Duodenal mucosa (tissue), 2 donors: Measurements from ENCODE around the gene TMED6.

Experiments used
- H3K27ac ChIP-seq: one replicate; pipeline ENCODE4 v1.7.0; 2013; ENCODE audit warnings: low read depth, low read length
- H3K27me3 ChIP-seq, 2 donors: one replicate each; pipeline ENCODE4 v1.7.0; 2013; ENCODE audit warnings: low read length in 2 of 2, control low read depth in 1 of 2; ENCODE audit not compliant: insufficient read depth in 2 of 2, control insufficient read depth in 1 of 2
- H3K36me3 ChIP-seq, 2 donors: one replicate each; pipeline ENCODE4 v1.7.0; 2013; ENCODE audit warnings: low read length in 2 of 2, control low read depth in 1 of 2; ENCODE audit not compliant: insufficient read depth in 2 of 2, control insufficient read depth in 1 of 2
- H3K4me1 ChIP-seq, 2 donors: one replicate each; pipeline ENCODE4 v1.7.0; 2013; ENCODE audit warnings: low read length in 2 of 2, control low read depth in 1 of 2; ENCODE audit not compliant: insufficient read depth in 2 of 2, control insufficient read depth in 1 of 2
- H3K4me3 ChIP-seq, 2 donors: one replicate each; pipeline ENCODE4 v1.7.0; 2013; ENCODE audit warnings: low read length in 2 of 2, low read depth in 1 of 2
- H3K9ac ChIP-seq, 2 donors: one replicate each; pipeline ENCODE4 v1.7.0; 2013; ENCODE audit warnings: low read length in 2 of 2, low read depth in 1 of 2
- H3K9me3 ChIP-seq, 2 donors: one replicate each; pipeline ENCODE4 v1.7.0; 2013; ENCODE audit warnings: low read length in 2 of 2, control low read depth in 1 of 2; ENCODE audit not compliant: control insufficient read depth in 1 of 2

The TMED6 gene

GRCh38 chr16:69325784-69326171 is 25.8 kb downstream of the TMED6 start:
- Histone ChIP-seq H3K9me3 (no peaks in the 10 kb centered on the region), H3K9ac (no peak overlapping the region), H3K27ac (no peak overlapping the region), H3K4me1 (peaks cover 36 to 49% of the 10 kb centered on the region in 2 donors), H3K27me3 (no peaks in the 10 kb centered on the region), H3K4me3 (peak overlapping the region in 1 of 2 donors; percentile 26), H3K36me3 (peaks cover 35 to 58% of the 10 kb centered on the region in 2 donors)

DNA sequence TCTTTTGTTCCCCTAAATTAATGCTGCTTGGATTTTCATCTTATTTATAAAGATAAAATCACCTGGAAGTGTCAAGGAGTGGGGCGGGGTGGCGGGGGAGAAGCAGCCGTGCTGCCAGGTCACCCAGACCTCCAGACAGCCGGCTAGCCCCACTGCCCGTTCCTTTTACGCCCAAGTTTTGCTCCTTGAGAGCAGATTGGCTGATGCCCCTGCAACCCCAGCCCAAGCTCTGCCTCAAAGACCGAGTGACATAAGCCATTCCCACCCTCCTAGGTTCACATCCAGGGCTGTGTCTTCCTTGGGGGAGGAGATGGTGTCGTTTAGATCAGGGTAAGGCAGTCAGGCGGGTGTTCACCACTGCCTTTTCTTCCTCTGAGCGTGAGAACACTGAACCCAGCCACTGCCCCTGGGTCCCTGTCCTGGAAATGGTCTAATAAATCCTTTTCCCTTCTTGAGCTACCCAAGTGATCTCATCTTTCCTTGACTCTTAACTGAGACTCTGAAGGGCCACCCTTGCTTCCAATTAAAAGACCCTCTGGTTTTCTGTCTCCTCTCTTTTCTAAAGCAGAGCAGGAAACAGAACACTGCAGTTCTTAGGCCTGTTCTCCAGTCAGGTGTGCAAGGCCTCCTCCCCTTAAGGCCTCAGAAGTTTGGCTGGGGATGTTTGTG is 26.9 kb downstream of the TMED6 start:
- H3K4me1 ChIP-seq: peaks cover 36 to 47% of the 10 kb centered on the region in 2 donors
- no peak overlapping the region for H3K4me3 ChIP-seq
- H3K27ac ChIP-seq: no peak overlapping the region
- no peak overlapping the region for H3K9ac ChIP-seq
- H3K36me3 ChIP-seq: peaks cover 44 to 68% of the 10 kb centered on the region in 2 donors
- H3K9me3 ChIP-seq: no peaks in the 10 kb centered on the region
- H3K27me3 ChIP-seq: no peaks in the 10 kb centered on the region

- H3K27ac ChIP-seq: no peak overlapping the region
- peaks cover 31 to 40% of the 10 kb centered on the region in 2 donors for H3K4me1 ChIP-seq
- no peak overlapping the region for H3K9ac ChIP-seq
- no peaks in the 10 kb centered on the region for H3K9me3 ChIP-seq
- H3K36me3 ChIP-seq: peaks cover 50 to 75% of the 10 kb centered on the region in 2 donors
- H3K4me3 ChIP-seq: no peak overlapping the region
- no peaks in the 10 kb centered on the region for H3K27me3 ChIP-seq
Measured at GRCh38 chr16:69324013-69324531, 27.5 kb downstream of the TMED6 start.

GRCh38 chr16:69323415-69323814 is 28.2 kb downstream of the TMED6 start:
- Histone ChIP-seq H3K27me3 (no peaks in the 10 kb centered on the region), H3K4me3 (no peak overlapping the region), H3K9me3 (no peaks in the 10 kb centered on the region), H3K4me1 (peaks cover 24 to 33% of the 10 kb centered on the region in 2 donors), H3K9ac (no peak overlapping the region), H3K36me3 (peaks cover 56 to 81% of the 10 kb centered on the region in 2 donors), H3K27ac (no peak overlapping the region)

- H3K27ac ChIP-seq: no peak overlapping the region
- peaks cover 58 to 84% of the 10 kb centered on the region in 2 donors for H3K36me3 ChIP-seq
- H3K4me1 ChIP-seq: peaks cover 21 to 25% of the 10 kb centered on the region in 2 donors
- H3K9ac ChIP-seq: no peak overlapping the region
- H3K27me3 ChIP-seq: no peaks in the 10 kb centered on the region
- no peak overlapping the region for H3K4me3 ChIP-seq
- H3K9me3 ChIP-seq: no peaks in the 10 kb centered on the region
Measured at GRCh38 chr16:69322343-69322742, 29.2 kb downstream of the TMED6 start.

- no peak overlapping the region for H3K4me3 ChIP-seq
- H3K4me1 ChIP-seq: peaks cover 12 to 13% of the 10 kb centered on the region in 2 donors
- H3K9ac ChIP-seq: no peak overlapping the region
- peaks cover 67 to 91% of the 10 kb centered on the region in 2 donors for H3K36me3 ChIP-seq
- H3K27ac ChIP-seq: no peak overlapping the region
- H3K27me3 ChIP-seq: no peaks in the 10 kb centered on the region
- H3K9me3 ChIP-seq: no peaks in the 10 kb centered on the region
Measured at GRCh38 chr16:69321080-69321479, 30.5 kb downstream of the TMED6 start.

DNA sequence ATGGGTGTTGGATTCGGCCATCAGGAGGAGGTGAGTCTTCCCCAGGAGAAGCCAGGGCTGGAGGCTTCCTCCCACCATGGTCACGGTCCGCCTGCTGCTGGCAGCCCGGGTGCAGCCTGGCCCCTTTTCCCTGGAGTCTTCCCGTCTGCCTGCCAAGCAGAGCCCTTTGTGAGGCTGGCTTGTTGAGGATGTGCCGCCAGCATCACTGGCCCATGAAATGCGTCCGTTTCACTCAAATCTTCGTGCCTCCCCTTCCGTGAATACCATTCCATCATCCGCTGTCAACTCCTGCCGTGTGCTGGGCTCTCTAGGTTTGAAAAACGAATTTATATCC is 30.9 kb downstream of the TMED6 start:
- H3K4me3 ChIP-seq: no peak overlapping the region
- H3K9ac ChIP-seq: no peak overlapping the region
- H3K4me1 ChIP-seq: peaks cover 8 to 9% of the 10 kb centered on the region in 2 donors
- H3K9me3 ChIP-seq: no peaks in the 10 kb centered on the region
- H3K27me3 ChIP-seq: no peaks in the 10 kb centered on the region
- no peak overlapping the region for H3K27ac ChIP-seq
- peaks cover 66 to 91% of the 10 kb centered on the region in 2 donors for H3K36me3 ChIP-seq

DNA sequence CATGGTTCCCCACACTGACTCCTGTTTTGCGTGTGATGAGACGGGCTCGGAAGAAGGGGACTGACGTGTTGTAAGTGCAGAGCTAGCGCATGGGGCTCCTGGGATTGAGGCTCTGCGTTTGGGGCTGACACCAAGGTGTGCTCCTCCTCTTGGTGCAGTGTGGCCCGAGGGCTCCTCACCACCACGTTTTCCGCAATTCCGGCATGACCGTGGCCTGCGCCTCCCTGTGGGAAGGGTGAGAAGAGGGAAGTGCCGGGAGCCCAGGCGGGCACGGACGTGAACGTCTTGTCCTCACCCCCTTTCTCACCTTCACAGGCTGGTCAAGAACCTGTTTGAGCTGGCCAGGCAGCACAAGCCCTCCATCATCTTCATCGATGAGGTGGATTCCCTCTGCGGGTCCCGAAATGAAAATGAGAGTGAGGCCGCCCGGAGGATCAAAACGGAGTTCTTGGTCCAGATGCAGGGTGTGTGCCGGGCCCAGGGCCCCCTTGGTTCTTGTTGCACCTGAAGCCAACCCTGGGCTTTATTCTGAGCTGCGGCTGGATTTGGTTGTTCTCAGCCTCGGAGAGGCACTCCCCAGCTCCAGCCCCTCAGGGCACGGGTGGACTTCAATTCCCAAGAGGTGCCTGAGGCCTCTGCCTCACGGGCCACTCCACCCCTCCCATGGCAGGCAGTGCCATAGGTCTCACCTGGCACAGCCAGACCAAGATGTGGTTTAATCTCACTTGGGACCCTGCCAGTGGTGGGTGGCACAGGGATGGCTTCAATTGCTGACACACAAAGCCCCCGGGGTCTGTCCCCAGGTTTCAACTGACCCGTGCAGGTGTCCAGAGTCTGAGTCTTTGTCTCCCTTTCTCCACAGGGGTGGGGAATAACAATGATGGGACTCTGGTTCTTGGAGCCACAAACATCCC is 31.5 kb downstream of the TMED6 start:
- no peak overlapping the region for H3K9ac ChIP-seq
- no peaks in the 10 kb centered on the region for H3K9me3 ChIP-seq
- no peak overlapping the region for H3K4me3 ChIP-seq
- H3K4me1 ChIP-seq: peaks cover 6 to 8% of the 10 kb centered on the region in 2 donors
- H3K27me3 ChIP-seq: no peaks in the 10 kb centered on the region
- peaks cover 65 to 93% of the 10 kb centered on the region in 2 donors for H3K36me3 ChIP-seq
- H3K27ac ChIP-seq: no peak overlapping the region

DNA sequence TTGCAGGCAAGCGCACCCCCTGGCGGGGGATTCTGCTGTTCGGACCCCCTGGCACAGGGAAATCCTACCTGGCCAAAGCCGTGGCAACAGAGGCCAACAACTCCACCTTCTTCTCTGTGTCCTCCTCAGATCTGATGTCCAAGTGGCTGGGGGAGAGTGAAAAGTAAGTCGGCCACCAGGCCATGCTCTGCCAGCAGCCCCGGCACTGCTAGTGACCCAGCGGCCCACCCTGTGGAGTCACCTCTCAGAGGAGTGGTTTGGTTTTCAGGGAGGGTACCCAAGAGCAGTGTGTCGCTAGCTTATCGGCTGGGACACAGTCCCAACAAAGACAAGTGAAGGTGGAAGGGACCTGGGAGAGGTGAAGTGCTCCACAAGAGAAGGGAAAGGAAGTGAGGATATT is 32.2 kb downstream of the TMED6 start:
- Histone ChIP-seq H3K27ac (no peak overlapping the region), H3K4me1 (peaks cover 6% of the 10 kb centered on the region in 2 donors), H3K9ac (no peak overlapping the region), H3K27me3 (no peaks in the 10 kb centered on the region), H3K36me3 (peaks cover 61 to 92% of the 10 kb centered on the region in 2 donors), H3K9me3 (no peaks in the 10 kb centered on the region), H3K4me3 (no peak overlapping the region)

- Histone ChIP-seq H3K36me3 (peaks cover 65 to 90% of the 10 kb centered on the region in 2 donors), H3K9me3 (no peaks in the 10 kb centered on the region), H3K27ac (no peak overlapping the region), H3K4me1 (peaks cover 1% of the 10 kb centered on the region in 2 donors), H3K4me3 (no peak overlapping the region), H3K27me3 (no peaks in the 10 kb centered on the region), H3K9ac (no peak overlapping the region)
Measured at GRCh38 chr16:69318911-69319289, 32.7 kb downstream of the TMED6 start.
